B cell (primary cell): ENCODE results near the gene TAF1B.

ENCODE experiments used
- EZH2 ChIP-seq: IDR thresholded peaks from 2 replicates; pipeline ENCODE4 v1.6.1; 2012; ENCODE audit warnings: borderline replicate concordance, low read depth, mild to moderate bottlenecking, moderate library complexity, low read length; ENCODE audit not compliant: insufficient read depth, poor library complexity, severe bottlenecking
- TF ChIP-seq, protein P1 (sequence below): fragments of 200-600 bp; IDR thresholded peaks from one replicate; pipeline ENCODE4 v1.8.0; 2022; ENCODE audit warnings: antibody characterized with exemption, mild to moderate bottlenecking

DNA sequence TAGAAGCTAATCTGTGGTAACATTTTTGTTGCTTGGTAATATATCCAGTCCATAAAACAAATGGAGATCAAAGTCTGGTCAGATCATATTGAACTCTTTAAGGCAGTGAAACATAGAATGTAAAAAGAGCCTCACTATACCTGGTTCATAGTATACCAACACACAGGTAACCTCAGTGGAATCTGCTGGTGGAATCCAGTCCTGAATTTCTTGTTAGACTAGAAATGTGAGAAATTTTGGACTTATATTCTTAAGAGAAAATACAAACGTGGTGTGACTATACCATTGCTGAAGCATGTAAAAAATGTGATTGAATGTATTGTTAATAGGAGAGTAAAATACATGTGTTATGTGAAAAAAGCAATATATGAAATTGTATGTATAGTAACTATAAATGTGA lies 62.1 kb downstream of the TAF1B start:
- TF ChIP-seq, protein P1, sequence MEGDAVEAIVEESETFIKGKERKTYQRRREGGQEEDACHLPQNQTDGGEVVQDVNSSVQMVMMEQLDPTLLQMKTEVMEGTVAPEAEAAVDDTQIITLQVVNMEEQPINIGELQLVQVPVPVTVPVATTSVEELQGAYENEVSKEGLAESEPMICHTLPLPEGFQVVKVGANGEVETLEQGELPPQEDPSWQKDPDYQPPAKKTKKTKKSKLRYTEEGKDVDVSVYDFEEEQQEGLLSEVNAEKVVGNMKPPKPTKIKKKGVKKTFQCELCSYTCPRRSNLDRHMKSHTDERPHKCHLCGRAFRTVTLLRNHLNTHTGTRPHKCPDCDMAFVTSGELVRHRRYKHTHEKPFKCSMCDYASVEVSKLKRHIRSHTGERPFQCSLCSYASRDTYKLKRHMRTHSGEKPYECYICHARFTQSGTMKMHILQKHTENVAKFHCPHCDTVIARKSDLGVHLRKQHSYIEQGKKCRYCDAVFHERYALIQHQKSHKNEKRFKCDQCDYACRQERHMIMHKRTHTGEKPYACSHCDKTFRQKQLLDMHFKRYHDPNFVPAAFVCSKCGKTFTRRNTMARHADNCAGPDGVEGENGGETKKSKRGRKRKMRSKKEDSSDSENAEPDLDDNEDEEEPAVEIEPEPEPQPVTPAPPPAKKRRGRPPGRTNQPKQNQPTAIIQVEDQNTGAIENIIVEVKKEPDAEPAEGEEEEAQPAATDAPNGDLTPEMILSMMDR: no peak
- TF ChIP-seq EZH2: no peak
